HCEC 1CT (cell line): ENCODE measurements around the gene CBLC.

Experiments used
- DNase-seq: peaks from one replicate; pipeline ENCODE4 v3.0.0-alpha.2; 2017

The CBLC gene

GRCh38 chr19:44777715-44778347, at the start of gene CBLC:
Gene CBLC (plus strand): TSS chr19:44777890. CDS start chr19:44777932, 42 bp downstream.
- DNase-seq = no peak

- no peak for DNase-seq
Observed at GRCh38 chr19:44728178-44728577, 49.5 kb upstream of the CBLC start.

- no peak for DNase-seq
Observed at GRCh38 chr19:44729516-44730033, 48.1 kb upstream of the CBLC start.

GRCh38 chr19:44731081-44731480, 46.6 kb upstream of the CBLC start:
- no peak for DNase-seq

GRCh38 chr19:44731622-44732021, 46.1 kb upstream of the CBLC start:
- no peak for DNase-seq

GRCh38 chr19:44732235-44733014, 45.3 kb upstream of the CBLC start:
- DNase-seq = no peak

- DNase-seq = no peak
Observed at GRCh38 chr19:44734357-44734756, 43.3 kb upstream of the CBLC start.

- DNase-seq = no peak
Observed at GRCh38 chr19:44735011-44735410, 42.7 kb upstream of the CBLC start.

GRCh38 chr19:44737238-44738071, 40.2 kb upstream of the CBLC start:
- no peak for DNase-seq

- DNase-seq = no peak
Observed at GRCh38 chr19:44738136-44738535, 39.6 kb upstream of the CBLC start.

- DNase-seq = no peak
Observed at GRCh38 chr19:44738603-44739558, 38.8 kb upstream of the CBLC start.

- DNase-seq = no peak
Observed at GRCh38 chr19:44740351-44740824, 37.3 kb upstream of the CBLC start.

GRCh38 chr19:44741258-44741731, 36.4 kb upstream of the CBLC start:
- DNase-seq = no peak

GRCh38 chr19:44741841-44742329, 35.8 kb upstream of the CBLC start:
- DNase-seq = peak; percentile 99

GRCh38 chr19:44742330-44743061, 35.2 kb upstream of the CBLC start:
- peak; percentile 65 for DNase-seq

GRCh38 chr19:44744871-44745332, 32.8 kb upstream of the CBLC start:
- DNase-seq = no peak

- peak; percentile 77 for DNase-seq
Observed at GRCh38 chr19:44745341-44745831, 32.3 kb upstream of the CBLC start.

- DNase-seq = no peak
Observed at GRCh38 chr19:44745887-44746600, 31.6 kb upstream of the CBLC start.

GRCh38 chr19:44746616-44746945, 31.1 kb upstream of the CBLC start:
- DNase-seq = no peak
